Measurements from ENCODE around the gene SESTD1.

The SESTD1 gene, protein sequence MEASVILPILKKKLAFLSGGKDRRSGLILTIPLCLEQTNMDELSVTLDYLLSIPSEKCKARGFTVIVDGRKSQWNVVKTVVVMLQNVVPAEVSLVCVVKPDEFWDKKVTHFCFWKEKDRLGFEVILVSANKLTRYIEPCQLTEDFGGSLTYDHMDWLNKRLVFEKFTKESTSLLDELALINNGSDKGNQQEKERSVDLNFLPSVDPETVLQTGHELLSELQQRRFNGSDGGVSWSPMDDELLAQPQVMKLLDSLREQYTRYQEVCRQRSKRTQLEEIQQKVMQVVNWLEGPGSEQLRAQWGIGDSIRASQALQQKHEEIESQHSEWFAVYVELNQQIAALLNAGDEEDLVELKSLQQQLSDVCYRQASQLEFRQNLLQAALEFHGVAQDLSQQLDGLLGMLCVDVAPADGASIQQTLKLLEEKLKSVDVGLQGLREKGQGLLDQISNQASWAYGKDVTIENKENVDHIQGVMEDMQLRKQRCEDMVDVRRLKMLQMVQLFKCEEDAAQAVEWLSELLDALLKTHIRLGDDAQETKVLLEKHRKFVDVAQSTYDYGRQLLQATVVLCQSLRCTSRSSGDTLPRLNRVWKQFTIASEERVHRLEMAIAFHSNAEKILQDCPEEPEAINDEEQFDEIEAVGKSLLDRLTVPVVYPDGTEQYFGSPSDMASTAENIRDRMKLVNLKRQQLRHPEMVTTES

DNA sequence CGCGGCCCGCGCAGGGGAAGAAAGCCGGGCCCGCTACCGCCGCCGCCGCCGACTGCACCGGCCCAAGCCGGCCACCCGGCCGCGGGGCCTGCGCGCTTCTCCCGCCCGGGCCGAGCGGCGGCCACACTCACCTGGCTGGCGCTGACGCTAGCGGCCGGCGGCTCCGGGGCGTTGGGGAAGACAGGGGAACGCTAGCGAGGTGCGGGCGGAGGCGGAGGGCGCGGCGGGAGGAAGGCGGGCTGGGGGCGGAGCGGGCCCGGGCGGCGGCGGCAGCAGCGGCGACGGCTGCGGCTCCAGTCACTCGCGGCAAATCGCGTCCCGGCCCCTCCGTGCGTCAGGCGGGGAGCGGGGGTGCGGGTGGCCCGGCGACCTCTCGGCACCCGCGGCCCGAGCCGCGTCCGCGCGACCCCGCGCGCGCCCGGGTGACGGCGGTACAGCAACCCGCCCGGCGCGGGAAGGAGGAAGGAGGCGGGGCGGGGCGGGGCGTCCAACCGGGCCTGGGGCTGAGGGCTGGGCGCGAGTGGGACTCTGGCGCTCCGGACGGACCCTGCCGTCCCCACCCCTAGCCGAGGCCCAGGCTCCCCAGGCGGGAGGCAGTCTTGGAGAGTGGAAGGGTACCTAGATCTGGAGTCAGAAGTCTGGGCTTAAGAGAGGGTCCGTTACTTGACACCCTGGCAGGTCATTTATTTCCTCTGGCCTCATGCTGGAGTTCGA, at the start of gene SESTD1:
SESTD1 (minus strand) TSS at position 465 of the 714 bp plus-strand sequence. CDS start 72,991 bp downstream, outside the sequence.
- peak; percentile 84 for DNase-seq

DNA sequence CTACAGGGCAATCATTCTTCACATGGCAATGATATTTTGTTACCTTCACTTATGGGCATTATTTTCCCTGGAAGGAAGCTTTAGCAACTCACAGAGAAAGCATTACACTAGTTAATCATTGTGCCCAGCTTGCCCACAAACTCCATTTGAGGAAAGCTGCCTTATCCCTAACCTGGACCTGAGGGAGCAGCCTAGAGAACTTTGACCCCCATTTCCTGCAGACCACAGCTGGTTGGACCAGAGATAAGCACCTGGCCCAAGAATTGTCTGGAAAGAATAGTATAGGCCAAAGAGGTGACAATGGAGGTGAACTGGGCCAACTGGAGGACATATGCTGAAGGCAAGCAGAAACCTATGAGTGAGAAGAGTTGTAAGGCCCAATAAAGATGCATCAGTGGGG, 48.4 kb upstream of the SESTD1 start:
- no peak for DNase-seq

DNA sequence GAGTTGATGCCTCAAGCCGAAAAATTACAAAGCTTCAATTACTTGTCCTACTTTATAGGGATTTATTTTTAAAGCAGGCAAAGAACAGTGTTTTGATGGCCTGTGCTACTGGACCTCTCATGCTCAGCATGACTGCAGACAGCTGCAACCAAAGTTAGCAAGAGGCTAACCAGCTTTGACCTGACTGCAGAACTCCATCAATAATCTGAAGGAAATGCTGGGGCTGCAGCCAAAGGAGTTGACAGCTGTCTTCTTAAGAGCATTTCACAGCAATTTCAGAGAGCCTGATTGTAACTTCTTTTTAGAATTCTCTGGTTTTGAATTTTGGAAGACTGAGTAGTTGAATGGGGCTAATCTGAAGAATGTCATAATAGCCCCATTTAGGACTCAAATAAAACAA, 46.5 kb upstream of the SESTD1 start:
- no peak for DNase-seq

DNA sequence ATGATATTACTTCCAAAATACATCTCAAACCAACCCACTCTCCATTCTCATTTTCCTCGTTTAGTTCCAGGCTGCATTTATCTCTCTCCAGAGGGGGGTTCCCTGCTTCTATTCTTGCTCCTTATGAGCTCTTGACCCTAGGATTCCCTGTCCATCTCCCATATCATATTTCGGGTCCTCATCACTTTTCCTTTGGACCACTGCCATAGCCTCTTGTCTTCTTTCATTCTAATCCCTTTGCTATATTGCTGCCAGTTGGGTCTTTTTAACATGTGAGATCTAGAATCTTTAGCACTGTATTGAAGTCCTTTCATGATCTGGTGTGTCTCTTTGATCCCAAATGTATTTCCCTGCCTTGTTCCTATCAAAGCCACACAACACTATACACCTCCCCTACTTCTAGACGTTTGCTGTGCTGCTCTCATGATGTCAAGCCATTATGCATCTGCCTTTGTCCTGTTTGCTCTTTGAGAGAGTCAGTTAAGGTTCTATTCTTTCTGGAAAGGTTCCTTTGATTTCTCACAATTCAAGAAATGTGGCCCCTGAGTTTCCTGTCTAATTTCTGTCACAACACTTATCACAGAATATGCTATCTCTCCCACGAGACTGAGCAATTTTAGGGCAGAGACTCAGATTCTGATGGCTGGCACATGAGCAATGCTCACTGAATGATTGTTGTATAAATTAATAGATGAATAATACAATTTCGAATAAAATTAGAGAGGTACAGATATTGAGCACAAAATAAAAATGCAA, 43.2 kb upstream of the SESTD1 start:
- no peak for DNase-seq

DNA sequence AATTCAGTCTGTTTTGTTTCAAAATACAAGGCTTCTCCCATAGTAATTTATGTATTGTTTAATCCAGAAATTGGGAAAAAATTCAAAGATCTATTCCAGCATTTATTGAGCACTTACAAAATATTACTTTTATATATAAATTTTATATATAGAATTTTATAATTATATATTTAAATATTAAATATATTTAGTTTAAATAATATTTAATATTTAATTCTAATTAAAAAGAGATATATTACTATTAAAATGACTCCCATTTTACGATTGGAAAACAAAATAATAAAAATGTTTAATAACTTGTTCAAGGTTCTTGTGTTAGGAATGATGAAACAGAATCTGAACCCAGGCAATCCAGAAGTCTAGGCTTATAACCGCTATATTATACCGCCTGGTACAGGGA, 40.5 kb upstream of the SESTD1 start:
- no peak for DNase-seq

DNA sequence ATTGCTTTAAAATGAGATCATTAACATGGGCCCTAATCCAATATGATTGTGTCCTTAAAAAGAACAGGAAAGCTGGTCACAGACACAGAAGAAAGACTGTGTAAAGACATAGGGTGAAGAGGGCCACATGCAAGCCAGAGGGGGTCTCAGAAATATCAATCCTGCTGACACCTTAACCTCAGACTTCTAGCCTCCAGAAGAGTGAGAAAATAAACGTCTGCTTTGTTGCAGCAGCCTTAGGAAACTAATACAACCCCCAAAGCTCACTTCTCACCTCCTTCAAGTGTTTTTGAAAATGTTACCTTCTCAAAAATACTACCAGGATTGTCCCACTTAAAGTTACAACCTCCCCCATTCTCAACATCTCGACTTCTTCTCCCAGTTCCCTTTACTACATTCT, 39.8 kb upstream of the SESTD1 start:
- DNase-seq: no peak

DNA sequence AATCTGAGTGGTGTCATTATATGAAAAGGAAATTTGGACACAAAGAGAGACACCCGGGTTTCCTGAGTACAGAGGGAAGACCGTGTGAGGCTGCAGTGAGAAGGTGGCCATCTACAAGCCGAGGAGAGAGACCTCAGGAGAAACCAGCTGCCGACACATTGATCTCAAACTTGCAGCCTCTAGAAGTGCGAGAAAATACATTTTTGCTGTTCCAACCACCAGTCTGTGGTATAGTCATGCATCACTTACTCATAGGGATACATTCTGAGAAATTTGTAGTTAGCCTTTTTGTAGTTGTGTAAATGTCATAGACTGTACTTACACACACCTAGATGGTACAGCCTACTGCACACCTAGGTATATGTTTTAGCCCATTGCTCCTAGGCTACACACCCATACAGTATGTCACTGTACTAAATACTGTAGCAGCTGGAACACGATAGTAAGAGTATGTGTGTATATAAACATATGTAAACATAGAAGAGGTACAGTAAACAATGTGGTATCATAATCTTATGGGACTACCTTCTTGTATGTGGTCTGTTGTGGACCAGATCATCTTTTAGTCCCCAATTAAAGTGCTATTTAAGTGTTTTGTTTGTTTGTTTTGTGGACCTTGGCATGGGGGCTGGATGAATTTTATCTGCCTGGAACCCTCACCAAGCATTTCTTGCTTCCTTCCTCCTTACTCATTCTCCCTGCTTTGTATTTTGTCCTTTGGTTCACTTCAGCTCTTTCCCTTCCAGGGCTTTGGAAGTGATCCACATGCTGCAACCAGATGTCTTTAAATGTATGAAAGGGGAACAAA, 38.3 kb upstream of the SESTD1 start:
- no peak for DNase-seq

DNA sequence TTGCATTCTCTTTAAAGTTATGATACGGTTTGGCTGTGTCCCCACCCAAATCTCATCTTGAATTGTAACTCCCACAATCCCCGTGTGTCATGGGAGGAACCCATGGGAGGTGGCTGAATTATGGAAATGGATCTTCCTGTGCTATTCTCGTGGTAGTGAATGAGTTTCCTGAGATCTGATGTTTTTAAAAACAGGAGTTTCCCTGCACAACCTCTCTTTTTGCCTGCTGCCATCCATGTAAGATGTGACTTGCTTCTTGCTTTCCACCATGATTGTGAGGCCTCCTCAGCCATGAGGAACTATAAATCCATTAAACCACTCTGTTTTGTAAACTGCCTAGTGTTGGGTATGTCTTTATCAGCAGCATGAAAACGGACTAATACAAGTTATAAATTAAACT, 37.5 kb upstream of the SESTD1 start:
- DNase-seq: no peak

DNA sequence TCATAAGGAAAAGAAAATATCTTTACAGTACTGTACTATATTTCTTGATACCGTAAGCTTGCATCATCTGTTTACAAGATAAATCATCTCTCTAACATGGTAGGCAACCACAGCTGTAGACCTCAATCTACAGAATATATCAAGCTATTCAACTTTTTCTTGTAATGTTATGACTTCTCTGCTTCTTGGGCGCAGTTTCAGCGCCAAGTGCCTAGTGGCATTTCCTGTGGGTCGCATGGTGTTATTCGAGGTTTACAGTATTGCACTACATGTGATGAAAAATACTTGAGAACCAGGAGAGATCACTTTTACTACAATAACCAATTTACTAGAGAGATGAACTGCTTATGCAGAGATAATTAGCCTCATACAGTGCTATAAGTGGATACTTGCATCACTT, 34.0 kb upstream of the SESTD1 start:
- DNase-seq: no peak

DNA sequence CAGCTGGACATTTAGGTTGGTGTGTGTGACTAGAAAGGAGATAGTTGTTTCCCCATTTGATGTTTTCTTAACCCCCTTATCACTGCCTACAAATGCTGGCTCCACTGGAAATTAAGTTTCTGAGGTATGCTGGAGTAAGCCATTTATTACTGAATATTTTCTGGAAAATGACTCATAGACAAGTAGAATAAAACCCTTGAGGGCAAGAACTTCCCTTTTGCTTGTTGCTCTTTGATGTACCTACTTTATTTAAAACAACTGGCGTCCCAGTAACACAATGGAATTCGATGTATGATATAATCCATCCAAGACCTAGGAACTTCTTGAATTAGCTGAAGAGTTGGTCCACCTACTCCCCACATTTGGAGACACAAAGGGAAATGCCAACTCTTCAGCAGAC, 33.3 kb upstream of the SESTD1 start:
- DNase-seq: no peak

DNA sequence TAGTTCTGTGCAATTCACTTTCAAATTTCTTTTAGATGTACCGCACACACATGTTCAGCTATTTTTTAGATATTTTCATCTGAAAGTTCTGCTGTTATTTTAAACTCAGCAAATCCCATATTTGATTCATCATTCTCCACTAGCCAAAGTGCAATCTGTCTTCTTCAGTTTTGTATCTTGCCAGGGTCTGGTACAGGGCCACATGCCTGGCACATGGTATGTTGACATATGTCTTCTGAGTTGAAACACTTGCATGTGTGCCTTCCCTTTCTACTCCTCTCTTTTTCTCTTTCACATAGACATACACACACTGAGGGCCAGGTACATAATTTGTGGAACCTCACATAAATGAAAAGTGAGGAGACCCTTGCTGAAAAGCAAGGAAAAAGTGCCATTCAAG, 25.7 kb upstream of the SESTD1 start:
- no peak for DNase-seq

DNA sequence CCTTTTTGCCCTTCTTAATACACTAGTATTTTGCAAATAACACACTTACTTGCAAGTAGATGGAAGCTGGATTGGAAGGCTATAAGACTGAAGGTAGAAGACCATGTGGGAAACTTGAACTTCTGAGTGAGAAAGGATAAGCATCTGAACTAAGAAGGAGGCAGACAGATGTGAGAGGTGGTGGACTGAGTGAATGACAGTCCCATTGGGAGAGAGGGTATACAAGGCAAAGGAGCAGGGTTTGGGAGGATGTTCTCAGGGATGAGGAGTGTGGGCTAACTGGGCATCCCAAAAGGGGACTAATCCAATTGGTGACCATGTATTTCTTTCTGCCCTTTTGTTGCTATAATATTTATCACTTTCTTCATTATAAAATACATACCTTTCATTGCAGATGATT, 20.4 kb upstream of the SESTD1 start:
- DNase-seq: no peak

DNA sequence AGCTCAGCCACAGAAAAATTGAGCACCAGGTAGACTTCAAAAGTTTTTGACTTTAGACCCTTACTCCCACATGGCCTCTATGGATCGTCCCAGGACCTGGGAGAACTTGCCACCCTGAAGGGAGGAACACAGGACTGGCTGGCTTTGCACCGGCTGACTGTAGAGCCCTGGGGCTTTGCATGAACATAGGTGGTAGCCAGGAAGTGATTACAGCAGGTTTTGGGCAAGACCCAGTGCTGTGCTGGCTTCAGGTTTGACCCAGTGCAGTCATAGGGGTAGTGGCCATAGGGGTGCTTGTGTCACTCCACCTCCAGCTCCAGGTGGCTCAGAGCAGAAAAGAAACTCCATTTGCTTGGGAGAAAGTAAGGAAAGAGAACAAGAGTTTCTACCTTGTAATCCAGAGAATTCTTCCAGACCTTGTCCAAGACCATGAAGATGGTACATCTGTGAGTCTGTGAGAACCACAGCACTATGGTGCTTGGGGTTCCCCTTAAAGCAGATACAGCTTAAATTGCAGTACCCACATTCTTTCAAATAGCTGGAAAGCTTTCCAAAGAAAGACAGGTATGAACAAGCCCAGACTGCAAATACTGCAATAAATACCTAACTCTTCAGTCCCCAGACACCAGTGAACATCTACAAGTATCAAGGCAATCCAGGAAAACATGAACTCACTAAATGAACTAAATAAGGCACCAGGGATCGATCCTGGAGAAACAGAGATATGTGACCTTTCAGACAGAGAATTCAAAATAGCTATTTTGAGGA, 13.0 kb upstream of the SESTD1 start:
- no peak for DNase-seq

DNA sequence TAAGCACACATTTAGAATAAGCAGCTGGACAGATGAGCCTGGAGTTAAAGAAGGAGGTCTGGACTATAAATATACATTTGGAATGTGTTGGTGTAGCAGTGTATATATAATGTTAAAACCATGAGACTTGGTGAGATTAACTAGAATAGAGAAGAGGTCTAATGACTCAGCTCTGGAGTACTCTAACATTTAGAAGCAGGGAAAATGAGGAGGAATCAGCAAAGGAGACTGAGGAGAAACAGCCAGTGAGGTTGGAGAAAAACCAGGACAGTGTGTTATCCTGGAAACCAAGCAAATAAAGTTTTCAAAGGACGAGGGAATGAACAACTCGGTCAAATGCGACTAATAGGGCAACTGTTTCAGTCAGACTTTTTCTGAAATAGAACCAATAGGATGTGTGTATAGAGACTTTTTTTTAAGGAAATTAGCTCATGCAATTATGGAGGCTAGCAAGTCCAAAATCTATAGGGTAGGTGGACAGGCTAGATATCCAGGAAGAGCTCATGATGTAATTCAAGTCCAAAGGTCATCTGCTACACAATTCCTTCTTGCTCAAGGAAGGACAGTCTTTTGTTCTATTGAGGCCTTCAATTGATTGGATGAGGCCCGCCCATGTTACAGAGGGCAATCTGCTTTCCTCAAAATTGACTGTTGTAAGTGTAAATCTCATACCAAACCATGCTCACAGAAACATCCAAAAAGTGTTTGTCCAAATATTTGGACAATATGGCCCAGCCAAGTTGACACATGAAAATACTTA, 10.8 kb upstream of the SESTD1 start:
- no peak for DNase-seq

DNA sequence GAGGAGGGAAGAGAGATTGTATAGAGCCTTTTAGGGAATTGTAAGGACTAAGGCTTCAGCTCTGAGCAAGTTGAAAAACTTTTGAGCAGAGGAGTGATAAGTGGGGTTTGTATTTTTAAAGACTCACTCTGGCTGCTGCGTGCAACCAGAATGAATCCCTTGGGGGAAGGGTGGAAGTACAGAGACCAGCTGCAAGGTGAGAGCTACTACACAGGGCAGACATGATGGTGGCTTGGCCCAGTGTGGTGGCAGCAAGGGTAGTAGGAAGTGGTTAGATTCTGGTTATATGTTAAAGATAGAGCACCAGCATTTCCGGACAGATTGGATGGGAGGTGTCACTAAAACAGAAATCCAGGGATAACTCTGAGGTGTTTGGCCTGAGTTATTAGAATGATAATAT, 10.1 kb upstream of the SESTD1 start:
- no peak for DNase-seq

DNA sequence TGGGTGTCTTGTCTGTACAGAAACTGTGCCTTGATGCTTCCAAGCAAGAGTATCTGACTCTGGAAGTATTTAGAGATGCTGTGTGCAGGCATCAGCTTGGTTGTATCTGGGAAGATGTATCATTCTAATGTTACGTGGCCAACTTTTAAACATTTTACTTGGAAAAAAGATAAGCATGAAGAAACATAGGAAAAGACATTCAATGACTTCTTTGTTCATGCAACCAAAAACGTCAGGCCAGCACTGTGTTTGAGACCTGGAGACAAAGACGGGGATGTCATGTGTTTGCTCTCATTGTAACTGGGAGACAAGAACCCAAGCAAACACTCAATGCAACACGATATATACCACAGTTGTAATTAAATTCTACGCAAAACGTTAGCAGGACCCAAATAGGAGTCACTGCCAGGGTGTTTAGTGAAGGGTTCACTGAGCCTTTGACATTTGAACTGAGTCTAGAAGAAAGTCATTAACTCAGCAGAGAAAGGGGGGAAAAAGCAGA, 8.9 kb upstream of the SESTD1 start:
- DNase-seq: no peak

DNA sequence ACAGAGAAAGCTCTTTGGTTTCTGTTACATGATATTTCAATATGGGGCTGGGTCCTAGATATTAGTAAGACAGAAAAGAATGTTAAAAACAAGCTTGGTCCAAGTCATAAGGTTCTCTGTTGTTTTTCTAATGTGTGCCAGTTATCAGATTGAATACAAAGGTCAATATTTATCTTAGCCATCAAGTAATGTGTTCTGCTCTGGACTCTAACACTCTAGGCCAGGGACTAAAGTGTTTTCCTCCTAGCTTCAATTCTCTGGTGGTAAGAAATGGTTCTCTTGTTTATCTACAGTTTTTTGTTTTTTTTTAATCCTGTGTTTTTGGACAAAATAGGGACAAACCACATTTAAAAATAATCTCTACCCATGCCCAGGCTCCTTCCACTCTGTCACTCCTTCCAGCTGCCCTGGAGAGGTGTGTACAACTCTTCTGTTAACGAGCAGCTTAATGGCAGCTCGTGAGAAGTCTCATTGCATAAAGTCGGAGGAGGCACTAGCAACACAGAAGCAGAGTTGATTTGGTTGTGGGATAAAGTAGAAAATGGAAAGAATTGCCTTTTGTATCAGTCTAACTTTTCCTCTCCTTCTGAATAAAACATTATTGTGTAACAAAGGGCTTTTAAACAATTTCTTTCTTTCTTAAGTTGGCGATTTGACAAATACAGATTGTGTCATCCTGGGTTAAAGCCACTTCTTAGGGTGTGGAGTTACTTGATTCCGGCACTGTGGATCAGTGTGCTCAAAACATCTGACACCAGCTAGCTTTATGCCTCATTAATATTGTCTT, 8.0 kb upstream of the SESTD1 start:
- no peak for DNase-seq

DNA sequence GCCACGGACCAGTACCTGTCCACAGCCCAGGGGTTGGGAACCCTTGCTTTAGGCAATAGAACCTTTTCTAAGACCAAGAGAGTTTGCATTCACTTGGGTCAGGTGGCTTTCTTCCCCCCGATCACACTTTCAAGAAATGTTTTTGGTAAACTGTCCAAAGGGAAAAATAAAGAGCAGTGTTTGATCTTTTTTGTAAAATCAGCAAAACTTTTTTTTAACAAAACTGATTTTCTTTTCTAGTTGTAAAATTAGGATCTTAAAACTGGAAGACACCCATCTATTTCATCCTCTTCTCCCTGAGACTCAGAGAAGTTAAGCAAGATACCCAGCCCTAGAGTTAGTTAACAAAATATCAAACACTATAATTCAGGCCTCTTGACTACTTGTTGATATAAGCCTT, 6.1 kb upstream of the SESTD1 start:
- DNase-seq: no peak

DNA sequence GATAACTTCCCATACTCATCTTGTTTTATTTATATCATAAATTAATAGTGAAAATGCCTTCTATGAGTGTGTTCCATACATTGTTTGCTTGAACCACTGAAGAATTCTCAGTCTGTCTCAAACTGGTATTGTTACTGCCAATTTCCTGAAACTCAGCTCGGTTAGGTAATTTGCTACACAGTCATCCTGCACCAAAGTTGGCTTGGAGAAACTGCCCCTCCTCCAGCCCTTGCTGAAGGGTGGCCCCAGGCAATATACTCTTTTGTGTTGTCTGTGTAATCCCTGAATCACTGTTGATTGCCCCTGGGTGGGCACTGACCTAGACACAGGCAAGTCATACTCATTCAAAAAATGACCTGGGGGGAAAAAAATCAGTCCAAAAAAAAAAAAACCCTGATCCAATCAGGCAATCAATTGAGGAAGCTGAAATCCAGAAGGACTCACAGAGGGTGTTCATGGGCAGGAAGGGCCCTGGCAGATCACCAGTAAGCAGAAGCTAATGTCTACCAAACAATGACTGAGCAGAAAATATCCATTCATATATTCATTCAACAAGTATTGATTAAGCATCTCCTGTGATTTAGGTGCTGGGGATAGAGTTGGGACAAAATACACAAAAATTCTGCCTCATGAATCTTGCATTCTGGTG, 3.8 kb upstream of the SESTD1 start:
- DNase-seq: peak; percentile 87
